ENCODE data around the gene AGBL1. TPM values are rescaled to one million over a fixed set of nuclear protein-coding genes. Genes with fewer than 3 reads are reported as not detected.

The AGBL1 gene
- total RNA-seq, 1 donor from 2014 or later, result not detected

GRCh38 chr15:86685263-86685662 is 605.6 kb downstream of the AGBL1 start:
- no peaks in the 10 kb centered on the region for H4K20me1 ChIP-seq (ENCODE audit: insufficient read depth, low read length)
- H3K79me2 ChIP-seq (ENCODE audit: insufficient read depth, low read length), result no peaks in the 10 kb centered on the region
- H3K9ac ChIP-seq (ENCODE audit: low read length), result no peak overlapping the region
- no peak overlapping the region for H2AFZ ChIP-seq (ENCODE audit: low read depth, low read length)
- H3K4me2 ChIP-seq (ENCODE audit: low read length), result no peak overlapping the region
- Mint-ChIP-seq H3K27ac (ENCODE audit: unreplicated experiment) (no peak overlapping the region), H3K36me3 (ENCODE audit: low read depth, unreplicated experiment) (no peaks in the 10 kb centered on the region), H3K4me3 (ENCODE audit: unreplicated experiment) (no peak overlapping the region), H3K4me1 (ENCODE audit: low read depth, unreplicated experiment) (no peaks in the 10 kb centered on the region), H3K27me3 (ENCODE audit: low read depth, unreplicated experiment) (peaks cover 6% of the 10 kb centered on the region), H3K9me3 (ENCODE audit: unreplicated experiment) (no peaks in the 10 kb centered on the region)
- DNase-seq (ENCODE audit: low read depth) (no peak), FAIRE-seq (no peak)
- no peaks in the 10 kb centered on the region for H3K4me1 ChIP-seq (ENCODE audit: insufficient read depth, low read length)
- H3K4me3 ChIP-seq (ENCODE audit: insufficient read depth, low read depth, low read length), result no peak overlapping the region
- TF ChIP-seq EZH2 (IDR thresholded peaks at IDR 0.05; ENCODE audit: insufficient read depth, low read length), result no peak
- TF ChIP-seq CTCF (IDR thresholded peaks at IDR 0.05; ENCODE audit: insufficient read depth, low read depth, low read length), result no peak
- no peaks in the 10 kb centered on the region for H3K27me3 ChIP-seq (ENCODE audit: insufficient read depth, low read length)
- H3K27ac ChIP-seq (ENCODE audit: low read depth, low read length), result no peak overlapping the region
- no peaks in the 10 kb centered on the region for H3K36me3 ChIP-seq (ENCODE audit: insufficient read depth, low read length)
- H3K9me3 ChIP-seq (ENCODE audit: insufficient read depth, low read depth, low read length), result peaks cover 2% of the 10 kb centered on the region

GRCh38 chr15:86689006-86689405 is 609.3 kb downstream of the AGBL1 start:
- Mint-ChIP-seq H3K4me3 (ENCODE audit: unreplicated experiment) (no peak overlapping the region), H3K4me1 (ENCODE audit: low read depth, unreplicated experiment) (no peaks in the 10 kb centered on the region), H3K27ac (ENCODE audit: unreplicated experiment) (no peak overlapping the region), H3K36me3 (ENCODE audit: low read depth, unreplicated experiment) (no peaks in the 10 kb centered on the region), H3K27me3 (ENCODE audit: low read depth, unreplicated experiment) (peaks cover 3% of the 10 kb centered on the region), H3K9me3 (ENCODE audit: unreplicated experiment) (no peaks in the 10 kb centered on the region)
- Histone ChIP-seq H3K27ac (ENCODE audit: low read depth, low read length) (no peak overlapping the region), H3K36me3 (ENCODE audit: insufficient read depth, low read length) (no peaks in the 10 kb centered on the region), H3K27me3 (ENCODE audit: insufficient read depth, low read length) (no peaks in the 10 kb centered on the region), H3K4me2 (ENCODE audit: low read length) (no peak overlapping the region), H4K20me1 (ENCODE audit: insufficient read depth, low read length) (no peaks in the 10 kb centered on the region), H2AFZ (ENCODE audit: low read depth, low read length) (no peak overlapping the region), H3K9ac (ENCODE audit: low read length) (no peak overlapping the region), H3K4me3 (ENCODE audit: insufficient read depth, low read depth, low read length) (no peak overlapping the region), H3K4me1 (ENCODE audit: insufficient read depth, low read length) (no peaks in the 10 kb centered on the region), H3K9me3 (ENCODE audit: insufficient read depth, low read depth, low read length) (peaks cover 2% of the 10 kb centered on the region), H3K79me2 (ENCODE audit: insufficient read depth, low read length) (no peaks in the 10 kb centered on the region)
- DNase-seq (ENCODE audit: low read depth), result no peak
- FAIRE-seq, result no peak
- TF ChIP-seq CTCF (IDR thresholded peaks at IDR 0.05; ENCODE audit: insufficient read depth, low read depth, low read length) (no peak), EZH2 (IDR thresholded peaks at IDR 0.05; ENCODE audit: insufficient read depth, low read length) (no peak)

GRCh38 chr15:86690566-86690965 is 610.9 kb downstream of the AGBL1 start:
- DNase-seq (ENCODE audit: low read depth), result peak; percentile 39
- Histone ChIP-seq H4K20me1 (ENCODE audit: insufficient read depth, low read length) (no peaks in the 10 kb centered on the region), H2AFZ (ENCODE audit: low read depth, low read length) (no peak overlapping the region), H3K4me3 (ENCODE audit: insufficient read depth, low read depth, low read length) (no peak overlapping the region), H3K9ac (ENCODE audit: low read length) (no peak overlapping the region), H3K36me3 (ENCODE audit: insufficient read depth, low read length) (no peaks in the 10 kb centered on the region), H3K4me2 (ENCODE audit: low read length) (no peak overlapping the region), H3K79me2 (ENCODE audit: insufficient read depth, low read length) (no peaks in the 10 kb centered on the region), H3K27ac (ENCODE audit: low read depth, low read length) (no peak overlapping the region), H3K27me3 (ENCODE audit: insufficient read depth, low read length) (no peaks in the 10 kb centered on the region), H3K9me3 (ENCODE audit: insufficient read depth, low read depth, low read length) (peaks cover 2% of the 10 kb centered on the region), H3K4me1 (ENCODE audit: insufficient read depth, low read length) (no peaks in the 10 kb centered on the region)
- no peak for FAIRE-seq
- Mint-ChIP-seq H3K9me3 (ENCODE audit: unreplicated experiment) (no peaks in the 10 kb centered on the region), H3K36me3 (ENCODE audit: low read depth, unreplicated experiment) (no peaks in the 10 kb centered on the region), H3K4me3 (ENCODE audit: unreplicated experiment) (no peak overlapping the region), H3K27me3 (ENCODE audit: low read depth, unreplicated experiment) (peaks cover 3% of the 10 kb centered on the region), H3K27ac (ENCODE audit: unreplicated experiment) (no peak overlapping the region), H3K4me1 (ENCODE audit: low read depth, unreplicated experiment) (no peaks in the 10 kb centered on the region)
- TF ChIP-seq EZH2 (IDR thresholded peaks at IDR 0.05; ENCODE audit: insufficient read depth, low read length) (no peak), CTCF (IDR thresholded peaks at IDR 0.05; ENCODE audit: insufficient read depth, low read depth, low read length) (no peak)
